Occipital lobe (tissue), 2 donors: ENCODE measurements around the gene CDKN1A. TPM values are rescaled to one million over a fixed set of nuclear protein-coding genes. Genes with fewer than 3 reads are reported as not detected.
"Not testable (repeated sequence)": the region's sequence is repeated elsewhere in the genome, so short reads cannot be mapped to it uniquely, and the experiment has no call there.

Experiments
- DNase-seq: peaks from one replicate; lab custom pipeline; 2025; lab: John Stamatoyannopoulos, UW
- total RNA-seq: library from RNA; depleted of rRNA; stranded (reverse); fragments of >200 nt; gene quantifications from one replicate; pipeline ENCODE4 v1.2.3, GENCODE V29; 2014

Gene CDKN1A
- total RNA-seq: 2.0 TPM

GRCh38 chr6:36678488-36679042 is at the start of gene CDKN1A:
CDKN1A (plus strand) TSS chr6:36678714; CDS start chr6:36684102, 5,388 bp downstream.
- DNase-seq: peak; percentile 82

GRCh38 chr6:36629784-36630183 is 48.7 kb upstream of the CDKN1A start:
- no peak for DNase-seq

DNA sequence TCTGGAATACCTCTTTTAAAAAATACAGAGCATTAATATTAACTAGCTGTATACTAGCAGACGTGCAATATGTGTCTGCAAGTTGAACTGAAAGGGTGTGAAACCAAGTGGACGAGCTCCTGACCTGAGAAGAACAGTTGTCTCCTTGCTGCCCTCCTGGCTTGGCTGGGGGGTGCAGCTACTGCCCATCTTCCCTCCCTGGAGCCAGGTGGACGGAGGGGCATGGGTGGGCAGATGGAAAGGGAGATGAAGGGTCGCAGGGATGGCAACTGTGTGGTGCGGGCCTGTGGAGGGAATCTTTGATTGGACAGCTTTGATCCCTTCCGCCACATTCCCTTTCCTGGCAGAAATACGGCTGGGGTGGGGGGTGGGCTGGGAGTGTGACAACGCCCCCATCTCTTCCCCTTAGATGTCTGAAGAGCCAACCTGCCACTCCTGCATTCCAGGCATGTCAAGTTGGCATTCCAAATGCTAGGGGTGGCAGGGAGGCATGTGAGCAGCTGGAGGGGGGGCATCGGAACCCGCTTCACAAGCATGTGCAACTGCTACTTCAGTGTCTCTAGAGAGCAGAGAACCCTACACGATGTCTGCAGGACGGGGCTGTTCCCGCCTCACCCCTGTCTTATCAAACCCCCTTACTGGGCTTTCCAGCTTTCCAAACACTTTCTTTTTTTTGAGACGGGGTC is 47.0 kb upstream of the CDKN1A start:
- DNase-seq: no peak

DNA sequence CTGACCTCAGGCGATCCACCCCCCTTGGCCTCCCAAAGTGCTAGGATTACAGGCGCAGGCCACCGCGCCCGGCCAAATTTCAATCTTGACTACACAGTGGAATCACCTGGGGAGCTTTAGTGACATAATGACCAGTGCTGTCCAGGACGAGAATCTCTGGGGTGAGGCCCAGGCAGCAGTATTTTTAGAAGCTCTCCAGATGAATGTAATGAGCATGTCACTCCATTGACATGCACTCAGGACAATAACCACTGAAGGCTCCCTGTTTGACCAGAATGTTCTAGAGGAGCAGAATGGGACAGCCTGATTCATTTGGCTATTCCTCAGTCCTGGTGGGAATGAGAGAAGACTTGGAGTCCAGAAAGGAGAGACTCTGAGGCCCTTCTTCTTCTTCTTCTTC is 45.1 kb upstream of the CDKN1A start:
- DNase-seq: no peak

- DNase-seq: no peak
Measured at GRCh38 chr6:36633915-36634314, 44.6 kb upstream of the CDKN1A start.

DNA sequence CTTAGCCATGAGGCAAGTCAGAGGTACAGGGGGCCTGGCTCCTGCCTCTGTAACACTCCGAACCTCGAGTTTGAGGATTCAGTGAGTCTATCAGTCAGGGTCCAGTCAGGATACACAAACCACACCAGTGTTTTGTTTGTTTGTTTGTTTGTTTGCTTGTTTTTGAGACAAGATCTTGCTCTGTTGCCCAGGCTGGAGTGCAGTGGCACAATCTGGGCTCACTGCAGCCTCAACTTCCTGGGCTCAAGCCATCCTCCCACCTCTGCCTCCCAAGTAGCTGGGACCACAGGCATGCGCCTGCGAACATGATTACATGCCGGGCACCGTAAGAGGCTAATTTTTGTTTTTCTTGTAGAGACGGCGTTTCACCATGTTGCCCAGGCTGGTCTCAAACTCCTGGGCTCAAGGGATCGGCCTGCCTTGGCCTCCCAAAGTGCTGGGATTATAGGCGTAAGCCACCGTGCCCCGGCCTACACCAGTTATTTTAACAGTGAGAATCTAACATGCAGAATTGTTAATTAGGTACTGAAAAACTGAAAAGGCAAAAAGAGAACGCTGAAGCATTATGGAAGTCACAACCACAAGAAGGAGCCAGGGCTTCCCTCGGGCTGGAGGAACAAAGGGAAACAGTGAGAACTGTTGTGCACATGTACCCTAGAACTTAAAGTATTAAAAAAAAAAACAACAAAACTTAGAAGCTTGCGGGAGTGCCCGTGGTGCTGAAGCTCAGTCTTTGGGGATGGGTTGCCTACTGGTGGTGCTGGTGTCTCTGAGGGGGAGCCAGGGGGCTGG is 44.0 kb upstream of the CDKN1A start:
- no peak for DNase-seq

DNA sequence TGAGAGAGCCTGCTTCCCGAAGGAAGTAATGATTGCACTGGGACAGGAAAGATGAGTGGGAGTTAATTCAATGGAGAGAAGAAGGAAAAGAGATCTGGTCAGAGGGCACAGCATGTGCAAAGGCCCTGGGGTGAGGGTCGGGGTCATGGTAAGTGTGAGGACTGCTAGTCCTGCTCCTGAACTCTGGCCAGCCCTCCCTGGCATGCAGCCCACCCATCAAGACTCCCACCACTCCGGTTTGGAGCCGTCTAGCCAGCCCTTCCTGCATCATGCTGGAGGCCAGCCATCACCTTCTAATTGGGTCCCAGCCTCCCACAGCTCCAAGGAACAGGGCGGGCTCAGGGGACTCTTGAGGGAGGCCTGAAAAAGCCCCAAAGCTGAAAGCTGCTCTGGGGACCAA is 42.2 kb upstream of the CDKN1A start:
- no peak for DNase-seq

DNA sequence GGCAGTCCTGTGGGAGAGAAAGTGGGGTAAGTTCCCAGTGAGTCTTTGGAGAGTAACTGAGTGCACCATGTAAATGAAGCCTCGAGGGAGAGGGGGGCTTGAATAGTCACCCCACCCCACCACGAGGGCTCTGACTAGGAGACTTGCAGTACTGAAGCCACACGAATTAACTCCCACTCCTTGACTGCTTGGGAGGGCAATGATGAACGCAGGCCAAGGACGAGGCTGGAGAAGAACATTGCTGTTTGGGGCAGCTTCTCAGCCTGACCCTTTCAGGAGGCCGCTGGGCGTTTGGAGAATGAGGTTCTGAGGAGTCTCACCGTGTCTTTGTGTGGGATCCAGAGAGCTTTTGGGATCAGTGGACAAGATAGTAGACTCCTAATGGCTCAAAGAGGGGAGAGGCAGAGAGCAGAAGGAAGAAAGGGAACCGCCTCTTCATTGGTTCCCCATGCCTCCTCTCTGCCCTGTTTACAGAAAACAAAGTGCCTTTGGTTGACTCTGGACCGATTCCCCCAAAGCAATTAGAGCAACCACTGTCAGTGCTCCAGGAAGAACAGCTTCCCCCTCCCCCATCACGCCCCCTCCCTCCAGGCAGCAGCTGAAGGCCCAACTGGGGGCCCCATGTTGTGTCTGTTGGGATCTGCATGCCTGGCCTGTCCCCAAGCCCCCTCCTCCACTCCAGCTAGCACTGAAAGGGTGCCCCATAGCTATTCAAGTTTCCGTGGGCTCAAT is 41.7 kb upstream of the CDKN1A start:
- no peak for DNase-seq

- no peak for DNase-seq
Measured at GRCh38 chr6:36638579-36638978, 39.9 kb upstream of the CDKN1A start.

DNA sequence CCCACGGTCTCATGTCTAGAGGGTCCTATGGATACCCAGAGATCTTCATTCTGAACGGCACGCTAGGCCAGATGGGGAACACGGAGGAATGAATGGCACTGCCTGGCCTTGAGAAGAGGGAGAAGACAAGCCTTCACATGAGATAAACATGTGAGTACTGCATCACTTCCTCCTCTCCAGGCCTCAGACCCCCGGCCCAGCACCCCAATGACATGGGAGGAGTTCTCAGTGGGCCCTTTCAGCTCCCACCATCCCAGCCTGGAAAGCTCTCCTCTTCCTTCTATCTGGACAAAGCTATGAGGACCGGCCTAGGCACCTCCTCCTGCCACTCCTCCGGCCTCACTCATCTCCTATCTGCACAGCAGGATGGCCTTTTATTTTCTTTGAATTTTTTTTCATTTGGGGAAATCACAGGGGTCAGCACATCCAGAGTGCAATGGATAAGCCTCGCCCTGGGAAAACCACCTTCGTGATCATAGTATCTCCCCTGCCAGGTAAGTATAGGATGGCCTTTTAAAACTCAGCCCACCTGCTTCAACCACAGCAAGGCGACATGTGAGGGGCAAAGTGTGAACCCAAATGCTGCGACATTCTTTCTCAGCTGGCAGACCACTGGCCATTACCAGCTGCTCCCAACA is 39.2 kb upstream of the CDKN1A start:
- DNase-seq: no peak

DNA sequence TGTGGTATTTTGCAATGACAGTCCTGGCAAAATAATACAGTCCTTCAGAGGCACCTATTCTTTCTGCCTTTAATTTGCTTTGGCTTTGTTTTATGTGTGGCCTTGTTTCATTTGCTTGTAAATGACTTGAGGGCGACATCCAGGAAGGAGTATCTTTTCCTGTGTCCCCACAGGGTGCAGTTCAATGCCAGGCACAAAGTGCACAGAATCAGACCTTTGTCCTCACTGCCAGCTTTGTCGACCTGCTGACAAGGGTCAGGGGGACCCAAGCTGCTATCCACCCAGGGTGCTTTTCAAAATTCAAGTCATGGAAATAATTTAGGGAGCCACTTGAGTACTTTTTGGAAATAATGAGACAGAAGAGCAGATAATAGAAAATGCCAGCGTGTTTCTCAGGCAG is 37.0 kb upstream of the CDKN1A start:
- no peak for DNase-seq

DNA sequence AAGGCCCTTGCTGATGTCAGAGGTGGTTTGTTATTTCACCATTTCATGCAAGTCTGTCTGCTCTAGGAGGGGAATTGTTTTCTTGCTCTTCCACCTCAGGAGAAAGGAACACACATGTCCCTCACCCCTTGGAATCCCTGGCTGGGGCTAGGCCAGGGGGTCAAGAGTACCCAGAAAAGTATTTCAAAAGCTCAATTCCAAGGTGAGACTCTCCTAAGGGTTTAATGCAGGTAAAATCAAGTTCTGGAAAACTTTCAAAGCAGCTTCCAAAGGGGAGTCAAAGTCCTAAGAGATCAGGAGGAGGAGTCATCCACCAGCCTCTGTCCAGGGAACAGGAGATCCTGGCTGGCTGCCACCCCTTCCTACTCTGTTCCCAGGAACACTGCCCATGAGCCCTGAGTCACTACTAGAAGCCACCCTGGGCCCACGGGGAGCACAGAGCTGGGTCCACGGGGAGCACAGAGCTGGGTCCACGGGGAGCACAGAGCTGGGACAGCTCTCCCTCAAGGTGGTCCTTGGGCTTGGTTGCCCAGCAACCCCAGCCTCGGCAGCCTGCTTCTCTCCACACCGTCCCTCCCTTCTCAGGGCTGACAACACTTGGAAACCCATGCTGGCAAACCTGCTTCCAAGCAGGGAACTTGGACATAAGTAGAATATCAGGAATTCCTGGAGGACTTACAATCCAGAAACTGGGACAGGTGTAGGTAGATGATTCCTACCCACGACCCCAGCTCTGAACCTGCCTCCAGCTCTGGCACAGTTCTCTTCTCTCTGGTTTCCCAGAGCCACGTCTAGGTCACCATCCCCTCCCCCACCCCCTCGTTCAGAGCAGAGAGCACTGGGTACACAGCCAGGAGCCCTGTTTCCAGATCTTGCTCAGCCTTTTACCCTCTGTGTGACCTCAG is 35.3 kb upstream of the CDKN1A start:
- no peak for DNase-seq

GRCh38 chr6:36643977-36644376 is 34.5 kb upstream of the CDKN1A start:
- DNase-seq: no peak

DNA sequence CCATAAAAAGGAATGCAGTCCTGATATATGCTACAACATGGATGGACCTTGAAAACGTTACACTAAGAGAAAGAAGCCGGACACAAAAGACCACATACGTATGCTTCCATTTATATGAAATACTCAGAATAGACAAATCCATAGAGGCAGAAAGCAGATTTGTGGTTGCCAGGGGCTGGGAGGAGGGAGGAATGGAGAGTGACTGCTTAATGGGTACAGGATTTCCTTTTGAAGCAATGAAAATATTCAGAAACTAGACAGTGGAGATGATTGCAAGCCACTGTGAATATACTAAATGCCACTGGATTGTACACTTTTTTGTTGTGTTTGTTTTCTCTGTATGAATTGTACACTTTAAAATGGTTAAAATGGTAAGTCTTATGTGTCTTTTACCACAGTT is 29.4 kb upstream of the CDKN1A start:
- no peak for DNase-seq

DNA sequence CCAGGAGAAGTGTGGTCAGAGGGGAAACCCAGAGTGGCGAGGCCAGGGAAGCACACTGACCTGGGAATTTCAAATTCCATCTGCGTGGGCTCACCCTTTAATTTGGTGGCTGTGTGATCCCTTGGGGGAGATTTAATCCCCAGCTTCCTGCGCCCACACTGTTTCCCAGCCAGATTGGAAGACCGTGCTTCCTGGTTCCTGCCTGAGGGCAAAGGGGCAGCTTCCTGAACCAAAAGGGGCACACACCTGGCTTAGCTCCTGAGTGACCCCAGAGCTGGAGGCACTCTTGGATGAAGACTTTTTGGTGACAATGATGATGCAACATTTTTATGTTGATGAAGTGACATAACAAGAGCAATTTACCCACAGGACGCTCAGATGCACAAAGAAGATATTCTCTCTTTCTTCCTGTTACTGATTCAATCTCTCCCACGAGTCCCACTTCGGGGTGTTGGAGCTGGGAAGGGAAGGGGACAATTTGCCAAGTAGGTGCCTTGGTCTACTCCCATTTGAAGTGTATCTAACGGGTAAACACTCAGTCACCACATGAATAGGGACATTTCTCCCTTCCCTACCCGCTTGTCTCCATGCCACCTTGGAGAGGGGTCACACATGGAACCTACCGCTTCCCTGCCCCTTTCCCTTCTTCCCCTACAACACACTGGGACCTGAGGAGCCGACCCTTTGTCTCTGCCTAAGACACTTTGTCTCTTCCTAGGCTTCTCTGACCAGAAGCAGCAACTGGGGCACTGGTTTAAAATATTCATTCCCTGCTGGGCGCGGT is 28.6 kb upstream of the CDKN1A start:
- DNase-seq: no peak

GRCh38 chr6:36650848-36651478 is 27.6 kb upstream of the CDKN1A start:
- no peak for DNase-seq

DNA sequence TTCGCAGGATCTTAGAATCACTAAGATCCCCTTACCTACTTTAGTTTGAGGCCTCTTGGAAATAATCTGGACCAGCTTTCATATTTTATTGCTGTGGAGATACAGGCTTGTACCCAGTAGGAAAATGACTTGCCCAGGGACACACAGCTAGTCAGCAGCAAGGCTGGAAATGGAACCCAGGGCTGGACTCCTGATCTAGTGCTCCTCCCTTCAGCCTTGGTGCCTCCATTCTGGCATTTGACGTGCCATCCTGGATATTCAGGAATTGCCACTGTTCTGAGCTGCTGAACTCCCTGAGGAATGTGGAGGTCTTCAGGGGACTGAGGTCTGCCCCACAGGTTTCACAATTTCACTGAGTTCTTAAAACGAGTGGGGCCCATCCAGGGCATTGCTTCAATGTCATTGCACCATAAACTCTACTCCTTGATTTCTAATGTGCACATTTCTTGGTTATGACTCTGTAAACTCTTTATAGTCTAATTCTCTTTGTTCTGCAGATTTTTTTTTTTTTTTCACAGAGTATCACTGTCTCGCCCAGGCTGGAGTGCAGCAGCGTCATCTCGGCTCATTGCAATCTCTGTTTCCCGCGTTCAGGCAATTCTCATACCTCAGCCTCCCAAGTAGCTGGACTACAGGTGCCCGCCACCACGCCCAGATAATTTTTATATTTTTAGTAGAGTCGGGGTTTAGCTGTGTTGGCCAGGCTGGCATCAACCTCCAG is 26.7 kb upstream of the CDKN1A start:
- DNase-seq: no peak

DNA sequence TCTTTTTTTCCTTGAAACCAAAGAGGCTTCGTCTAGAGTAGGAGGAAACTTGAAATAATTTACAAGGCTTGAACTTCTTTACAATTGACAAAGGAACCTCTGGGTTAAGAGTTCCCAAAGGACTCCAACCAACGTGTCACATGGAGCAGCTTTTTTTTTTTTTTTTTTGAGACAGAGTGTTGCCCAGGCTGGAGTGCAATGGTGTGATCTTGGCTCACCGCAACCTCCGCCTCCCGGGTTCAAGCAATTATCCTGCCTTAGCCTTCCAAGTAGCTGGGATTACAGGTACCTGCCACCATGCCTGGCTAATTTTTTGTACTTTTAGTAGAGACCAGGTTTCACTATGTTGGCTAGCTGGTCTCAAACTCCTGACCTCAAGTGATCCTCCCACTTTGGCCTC is 24.0 kb upstream of the CDKN1A start:
- DNase-seq: not testable (repeated sequence)
